IMR-90 (cell line): ENCODE data around the gene TACR2. TPM values are rescaled to one million over a fixed set of nuclear protein-coding genes. Genes with fewer than 3 reads are reported as not detected.

ENCODE experiments used
- ATAC-seq: fragments of 200-7000 bp; cut with Tn5 transposase; 2 replicates; pipeline ENCODE4 v1.9.1; 2020; ENCODE audit warnings: low read depth, mild to moderate bottlenecking, moderate library complexity
- BruUV-seq: library from RNA; stranded (reverse); fragments of 400-500 nt; replicated peaks from 2 replicates; lab custom pipeline; 2021; lab: Mats Ljungman, UMichigan
- CTCF ChIA-PET: fragments of 300-600 bp; formaldehyde crosslinking; extraction: SDS; loops from one replicate; lab custom pipeline; 2021; ENCODE audit warnings: antibody characterized with exemption; lab: Yijun Ruan, JAX
- POLR2A ChIA-PET: fragments of 300-600 bp; sonication (Branson Sonifier 250); formaldehyde crosslinking; loops from one replicate; lab custom pipeline; 2022; ENCODE audit warnings: antibody characterized with exemption; ENCODE audit not compliant: unreplicated experiment; lab: Charles Lee
- DNase-seq: peaks from one replicate; pipeline ENCODE4 v3.0.0; 2013
- H2AFZ ChIP-seq: replicated peaks from 2 replicates; pipeline ENCODE3; 2013; ENCODE audit warnings: low read length, mild to moderate bottlenecking; ENCODE audit not compliant: poor library complexity
- H2AK5ac ChIP-seq: 2 replicates; pipeline ENCODE4 v1.6.1; 2013; ENCODE audit warnings: low read depth, low read length, inconsistent platforms
- H2AK9ac ChIP-seq: replicated peaks from 2 replicates; pipeline ENCODE3; 2013; ENCODE audit warnings: mild to moderate bottlenecking, low read depth, low read length, moderate library complexity; ENCODE audit not compliant: poor library complexity
- H2BK120ac ChIP-seq: 2 replicates; pipeline ENCODE4 v1.6.1; 2013; ENCODE audit warnings: low read depth, low read length, inconsistent platforms
- H2BK15ac ChIP-seq: 3 replicates; pipeline ENCODE4 v1.6.1; 2013; ENCODE audit warnings: low read depth, low read length, inconsistent platforms
- H2BK20ac ChIP-seq: 2 replicates; pipeline ENCODE4 v1.6.1; 2013; ENCODE audit warnings: low read depth, mild to moderate bottlenecking, inconsistent platforms, low read length, moderate library complexity
- H2BK5ac ChIP-seq: 2 replicates; pipeline ENCODE4 v1.6.1; 2013; ENCODE audit warnings: mild to moderate bottlenecking, low read depth, low read length, inconsistent platforms; ENCODE audit not compliant: poor library complexity, severe bottlenecking
- H3K14ac ChIP-seq: replicated peaks from 2 replicates; pipeline ENCODE4 v1.6.1; 2013; ENCODE audit warnings: low read depth, low read length, inconsistent platforms
- H3K18ac ChIP-seq: 2 replicates; pipeline ENCODE4 v1.6.1; 2013; ENCODE audit warnings: low read depth, low read length, control low read depth
- H3K23ac ChIP-seq: 2 replicates; pipeline ENCODE4 v1.6.1; 2013; ENCODE audit warnings: low read depth, low read length, inconsistent platforms
- H3K27ac ChIP-seq: 2 replicates; pipeline ENCODE4 v1.5.1; 2013; ENCODE audit warnings: mild to moderate bottlenecking, control low read depth, low read length; ENCODE audit not compliant: insufficient read depth
- H3K27me3 ChIP-seq: 2 replicates; pipeline ENCODE4 v1.6.1; 2013; ENCODE audit warnings: low read length; ENCODE audit not compliant: control insufficient read depth, insufficient read depth
- H3K36me3 ChIP-seq: 2 replicates; pipeline ENCODE4 v1.6.1; 2013; ENCODE audit warnings: low read length, mixed read lengths; ENCODE audit not compliant: control insufficient read depth, insufficient read depth
- H3K4ac ChIP-seq: 2 replicates; pipeline ENCODE4 v1.6.1; 2013; ENCODE audit warnings: low read depth, low read length, inconsistent platforms
- H3K4me1 ChIP-seq: 2 replicates; pipeline ENCODE4 v1.6.1; 2013; ENCODE audit warnings: low read length, mixed read lengths; ENCODE audit not compliant: control insufficient read depth, insufficient read depth
- H3K4me2 ChIP-seq: 2 replicates; pipeline ENCODE4 v1.6.1; 2013; ENCODE audit warnings: low read depth, mild to moderate bottlenecking, control low read depth, low read length, moderate library complexity
- H3K4me3 ChIP-seq: 2 replicates; pipeline ENCODE4 v1.5.1; 2013; ENCODE audit warnings: low read depth, mild to moderate bottlenecking, control low read depth, low read length, moderate library complexity; ENCODE audit not compliant: insufficient read depth
- H3K56ac ChIP-seq: 2 replicates; pipeline ENCODE4 v1.6.1; 2013; ENCODE audit warnings: low read length, inconsistent platforms; ENCODE audit not compliant: insufficient read depth; ENCODE audit errors: extremely low read depth
- H3K79me1 ChIP-seq, 2 experiments: 2 replicates each; pipeline ENCODE4 v1.6.1; 2013; ENCODE audit warnings: low read length in 2 of 2, inconsistent platforms in 1 of 2, low read depth in 1 of 2
- H3K9ac ChIP-seq: 2 replicates; pipeline ENCODE4 v1.6.1; 2013; ENCODE audit warnings: low read depth, low read length, control low read depth
- H3K9me1 ChIP-seq: 2 replicates; pipeline ENCODE4 v1.6.1; 2013; ENCODE audit warnings: low read length, inconsistent platforms; ENCODE audit not compliant: insufficient read depth
- H3K9me3 ChIP-seq: 2 replicates; pipeline ENCODE4 v1.6.1; 2013; ENCODE audit warnings: low read length; ENCODE audit not compliant: control insufficient read depth, insufficient read depth
- H4K20me1 ChIP-seq: 2 replicates; pipeline ENCODE4 v1.6.1; 2013; ENCODE audit warnings: low read length, inconsistent platforms; ENCODE audit not compliant: insufficient read depth
- H4K5ac ChIP-seq: 2 replicates; pipeline ENCODE4 v1.6.1; 2013; ENCODE audit warnings: mild to moderate bottlenecking, low read depth, low read length, control low read depth
- H4K8ac ChIP-seq, 2 experiments: 2 replicates each; pipeline ENCODE4 v1.6.1; 2013; ENCODE audit warnings: low read depth in 2 of 2, low read length in 2 of 2, control low read depth in 1 of 2, inconsistent platforms in 1 of 2
- H4K91ac ChIP-seq: 2 replicates; pipeline ENCODE4 v1.6.1; 2013; ENCODE audit warnings: low read depth, low read length, inconsistent platforms; ENCODE audit not compliant: insufficient read depth
- BHLHE40 ChIP-seq: fragments of 150-350 bp; IDR thresholded peaks from 2 replicates; pipeline ENCODE4 v1.6.1; 2016; ENCODE audit warnings: mild to moderate bottlenecking, low read depth, low read length
- CEBPB ChIP-seq: IDR thresholded peaks from 2 replicates; pipeline ENCODE4 v1.6.1; 2012; ENCODE audit warnings: low read depth, low read length, improper control_type of control experiment
- MAFK ChIP-seq: IDR thresholded peaks from 2 replicates; pipeline ENCODE4 v1.6.1; 2012; ENCODE audit warnings: low read depth, low read length, improper control_type of control experiment
- NFE2L2 ChIP-seq: fragments of 150-350 bp; IDR thresholded peaks from 2 replicates; pipeline ENCODE4 v1.6.1; 2016; ENCODE audit warnings: low read depth, mild to moderate bottlenecking, low read length
- USF2 ChIP-seq: fragments of 150-350 bp; IDR thresholded peaks from 2 replicates; pipeline ENCODE4 v1.6.1; 2017; ENCODE audit warnings: mild to moderate bottlenecking, antibody characterized with exemption, low read length, low read depth
- WGBS, 2 experiments: methylation state at CpG; one replicate each; pipeline versions ENCODE4 v1.1.5 to v1.1.7; 2013; ENCODE audit warnings: missing lambda C conversion rate in 2 of 2; ENCODE audit not compliant: insufficient read length in 1 of 2; ENCODE audit errors: extremely low coverage in 2 of 2; 5-methylcytosine and 5-hydroxymethylcytosine counted together
- dilution Hi-C: fragments of 300-500 bp; cut with HindIII; formaldehyde crosslinking; loops from one replicate; pipeline ENCODE4 v1.14.3; 2018; ENCODE audit warnings: low sequenced_read_pairs; ENCODE audit not compliant: unreplicated experiment
- in situ Hi-C: fragments of 300-500 bp; cut with MboI; formaldehyde crosslinking; loops from 3 replicates; pipeline ENCODE4 v1.14.3; 2019; ENCODE audit warnings: low sequenced_read_pairs, inconsistent platforms, mixed read lengths
- intact Hi-C: fragments of 100-400 bp; cut with micrococcal nuclease; formaldehyde crosslinking; loops from 2 replicates; pipeline ENCODE4 v1.10.0; 2022
- polyA plus RNA-seq, 3 experiments: library from polyadenylated mRNA; depleted of rRNA; stranded (reverse); fragments of >200 nt; gene quantifications; 2 replicates each; pipeline ENCODE4 v1.2.3, GENCODE V29; 2012; ENCODE audit warnings: low replicate concordance in 1 of 3
- total RNA-seq: library from RNA; depleted of rRNA; stranded (reverse); fragments of >200 nt; gene quantifications from 2 replicates; pipeline ENCODE4 v1.2.3, GENCODE V29; 2012
- TF ChIP-seq, protein P1 (sequence below): conservative IDR thresholded peaks from 2 replicates; pipeline ENCODE4 v1.5.1; 2012; ENCODE audit warnings: mild to moderate bottlenecking, low read depth, low read length, improper control_type of control experiment

The TACR2 gene
- total and polyA plus RNA-seq, 2 of the 4 experiments (the other 2 are of a cell fraction) = not detected

DNA sequence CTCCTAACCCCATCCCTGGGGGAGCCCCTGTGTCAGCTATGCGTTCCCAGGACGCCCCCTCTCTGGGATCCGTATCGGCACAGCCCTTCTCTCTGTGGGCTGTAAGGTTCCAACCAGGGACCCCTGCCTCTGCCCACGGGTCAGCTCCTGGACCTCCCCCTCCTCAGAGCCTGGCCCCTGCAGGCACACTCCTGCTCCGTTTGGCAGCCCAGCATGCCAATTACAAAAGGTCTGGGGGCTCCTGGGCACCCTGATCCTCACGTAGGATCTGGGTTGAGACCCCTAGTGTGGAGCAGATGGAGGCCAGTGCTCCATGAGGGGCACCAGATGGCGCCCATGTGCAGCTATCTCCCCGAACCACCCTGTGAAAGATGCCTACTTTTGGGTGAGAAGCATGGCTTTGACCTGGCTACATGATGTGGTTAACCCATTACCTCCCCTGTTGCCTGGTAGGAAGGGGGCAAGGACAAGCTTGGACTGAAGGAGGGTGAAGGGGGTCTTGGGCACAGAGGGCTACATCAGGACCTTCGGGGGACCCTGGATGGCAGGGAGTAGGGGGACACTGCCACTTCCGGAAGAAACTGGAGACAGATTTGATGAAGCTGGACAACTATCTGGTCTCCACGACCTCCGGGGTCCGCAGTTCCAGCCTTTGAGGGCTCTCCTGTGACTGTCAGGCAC lies 9.0 kb downstream of the TACR2 start:
- Histone ChIP-seq H4K5ac (no peak overlapping the region), H3K36me3 (no peaks in the 10 kb centered on the region), H3K23ac (no peak overlapping the region), H4K8ac (0 out of 4 replicates have a peak overlapping the region, but pooled peaks of 1 of the 2 experiments have one; percentile 19), H2BK15ac (no peak overlapping the region), H2BK120ac (no peak overlapping the region), H2BK5ac (no peak overlapping the region), H2AFZ (peak overlapping the region; percentile 56), H3K4ac (peak overlapping the region; percentile 46), H3K4me1 (peaks cover 12% of the 10 kb centered on the region), H2AK5ac (peak overlapping the region; percentile 88), H4K20me1 (peaks cover 7% of the 10 kb centered on the region; the same call in 1 of the 2 replicates), H3K27me3 (no peaks in the 10 kb centered on the region; the same call in 1 of the 2 replicates), H3K9me3 (no peaks in the 10 kb centered on the region), H3K56ac (no peak overlapping the region), H2AK9ac (peak overlapping the region; percentile 94), H3K27ac (no peak overlapping the region), H3K9ac (no peak overlapping the region), H3K79me1 (no peaks in the 10 kb centered on the region), H4K91ac (no peak overlapping the region; the same call in 1 of the 2 replicates), H3K9me1 (peaks cover 17% of the 10 kb centered on the region), H2BK20ac (no peak overlapping the region), H3K4me3 (no peak overlapping the region), H3K18ac (no peak overlapping the region), H3K4me2 (no peak overlapping the region), H3K14ac (peak overlapping the region; percentile 76; the same call in 1 of the 2 replicates)
- POLR2A ChIA-PET = interaction anchor here (0.6 kb wide), 1 partner anchor 91 kb away, joined by 5 read pairs; no protein-coding TSS in a partner anchor
- ATAC-seq = no peak
- 100% methylated on average over 1 of the region's 14 CpGs; no CpG with 5 or more reads in 1 of the 2 experiments for WGBS, 2 experiments
- in situ Hi-C loops = no loop called here
- dilution Hi-C loops = no loop called here
- CTCF ChIA-PET = interaction anchor here (0.5 to 1.3 kb wide), 16 partner anchors 9 to 403 kb away, joined by 3 to 9 read pairs (median 3); no protein-coding TSS in a partner anchor
- intact Hi-C loops = loop anchor here (1.0 kb wide), 2 partner anchors 100 to 170 kb away; no protein-coding TSS in a partner anchor
- no TSS peak for BruUV-seq
- TF ChIP-seq, protein P1, sequence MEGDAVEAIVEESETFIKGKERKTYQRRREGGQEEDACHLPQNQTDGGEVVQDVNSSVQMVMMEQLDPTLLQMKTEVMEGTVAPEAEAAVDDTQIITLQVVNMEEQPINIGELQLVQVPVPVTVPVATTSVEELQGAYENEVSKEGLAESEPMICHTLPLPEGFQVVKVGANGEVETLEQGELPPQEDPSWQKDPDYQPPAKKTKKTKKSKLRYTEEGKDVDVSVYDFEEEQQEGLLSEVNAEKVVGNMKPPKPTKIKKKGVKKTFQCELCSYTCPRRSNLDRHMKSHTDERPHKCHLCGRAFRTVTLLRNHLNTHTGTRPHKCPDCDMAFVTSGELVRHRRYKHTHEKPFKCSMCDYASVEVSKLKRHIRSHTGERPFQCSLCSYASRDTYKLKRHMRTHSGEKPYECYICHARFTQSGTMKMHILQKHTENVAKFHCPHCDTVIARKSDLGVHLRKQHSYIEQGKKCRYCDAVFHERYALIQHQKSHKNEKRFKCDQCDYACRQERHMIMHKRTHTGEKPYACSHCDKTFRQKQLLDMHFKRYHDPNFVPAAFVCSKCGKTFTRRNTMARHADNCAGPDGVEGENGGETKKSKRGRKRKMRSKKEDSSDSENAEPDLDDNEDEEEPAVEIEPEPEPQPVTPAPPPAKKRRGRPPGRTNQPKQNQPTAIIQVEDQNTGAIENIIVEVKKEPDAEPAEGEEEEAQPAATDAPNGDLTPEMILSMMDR = 0 out of 2 replicates have a peak, but pooled peaks have one; percentile 17
- TF ChIP-seq CEBPB (no peak), MAFK (no peak), BHLHE40 (no peak), USF2 (no peak), NFE2L2 (no peak)
- no peak for DNase-seq
